ENCODE measurements around the gene UBE2U. TPM values are rescaled to one million over a fixed set of nuclear protein-coding genes. Genes with fewer than 3 reads are reported as not detected.

The UBE2U gene
- not detected for total RNA-seq

GRCh38 chr1:64203420-64203819 lies at the start of gene UBE2U:
TSS of gene UBE2U (plus strand) at chr1:64203623. CDS start at chr1:64204051, 428 bp downstream.

